ENCODE data around the gene ADAMTS17. TPM values are rescaled to one million over a fixed set of nuclear protein-coding genes. Genes with fewer than 3 reads are reported as not detected.

ADAMTS17 gene
- total and polyA plus RNA-seq, 11 donors: 0.30 to 2.4 (median 1.2) TPM

DNA sequence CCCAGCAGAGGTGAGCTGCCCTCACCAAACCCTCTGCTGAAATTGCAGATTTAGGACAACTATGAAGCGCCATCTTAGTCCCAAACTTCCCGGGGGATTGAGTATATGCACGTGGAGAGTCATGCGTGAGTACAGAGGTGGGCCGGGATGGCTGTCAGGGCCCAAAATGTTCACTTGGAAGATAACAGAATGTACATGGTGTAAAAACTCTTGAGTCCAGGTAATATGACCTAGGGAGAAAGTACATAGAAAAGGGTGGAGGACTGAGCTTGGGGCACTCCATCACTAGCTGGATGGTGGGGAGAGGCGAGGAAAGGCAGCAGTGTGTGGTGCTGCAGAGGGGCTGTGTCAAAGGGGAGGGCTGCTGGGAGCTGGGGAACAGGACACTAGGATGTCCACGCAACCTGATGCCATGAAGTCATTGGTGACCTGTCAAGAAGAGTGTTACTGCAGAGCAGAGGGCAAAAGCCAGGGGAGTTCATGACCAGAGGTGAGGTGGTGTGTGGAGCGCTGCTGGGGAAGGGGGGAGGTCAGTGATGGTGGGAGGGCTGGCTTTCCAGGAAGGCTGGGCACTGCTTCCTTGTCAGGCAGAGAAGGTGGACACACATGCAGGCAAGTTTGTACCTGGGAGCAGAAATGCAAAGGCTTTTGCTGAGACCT lies 372.4 kb downstream of the ADAMTS17 start:
- no peaks in the 10 kb centered on the region for H3K36me3 ChIP-seq
- TF ChIP-seq, protein P1, sequence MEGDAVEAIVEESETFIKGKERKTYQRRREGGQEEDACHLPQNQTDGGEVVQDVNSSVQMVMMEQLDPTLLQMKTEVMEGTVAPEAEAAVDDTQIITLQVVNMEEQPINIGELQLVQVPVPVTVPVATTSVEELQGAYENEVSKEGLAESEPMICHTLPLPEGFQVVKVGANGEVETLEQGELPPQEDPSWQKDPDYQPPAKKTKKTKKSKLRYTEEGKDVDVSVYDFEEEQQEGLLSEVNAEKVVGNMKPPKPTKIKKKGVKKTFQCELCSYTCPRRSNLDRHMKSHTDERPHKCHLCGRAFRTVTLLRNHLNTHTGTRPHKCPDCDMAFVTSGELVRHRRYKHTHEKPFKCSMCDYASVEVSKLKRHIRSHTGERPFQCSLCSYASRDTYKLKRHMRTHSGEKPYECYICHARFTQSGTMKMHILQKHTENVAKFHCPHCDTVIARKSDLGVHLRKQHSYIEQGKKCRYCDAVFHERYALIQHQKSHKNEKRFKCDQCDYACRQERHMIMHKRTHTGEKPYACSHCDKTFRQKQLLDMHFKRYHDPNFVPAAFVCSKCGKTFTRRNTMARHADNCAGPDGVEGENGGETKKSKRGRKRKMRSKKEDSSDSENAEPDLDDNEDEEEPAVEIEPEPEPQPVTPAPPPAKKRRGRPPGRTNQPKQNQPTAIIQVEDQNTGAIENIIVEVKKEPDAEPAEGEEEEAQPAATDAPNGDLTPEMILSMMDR (IDR thresholded peaks at IDR 0.05): no peak
- no peak for TF ChIP-seq POLR2A (IDR thresholded peaks at IDR 0.05)

GRCh38 chr15:99967841-99968371 lies 373.9 kb downstream of the ADAMTS17 start:
- Histone ChIP-seq H3K4me3 (no peak overlapping the region), H3K36me3 (no peaks in the 10 kb centered on the region), H3K27me3 (no peaks in the 10 kb centered on the region), H3K9me3 (no peaks in the 10 kb centered on the region), H3K4me1 (no peaks in the 10 kb centered on the region), H3K27ac (no peak overlapping the region)
- 66 to 74% (median 68%) methylated on average over 11 of the region's 11 CpGs for WGBS, 4 donors
- intact Hi-C loops (cut with DNase I): loop anchor here in 6 of 10 donors (10.0 kb wide), 4 partner anchors 57 to 367 kb away; no protein-coding TSS in a partner anchor
- no peak for TF ChIP-seq POLR2A (IDR thresholded peaks at IDR 0.05)
- TF ChIP-seq, protein P1 (IDR thresholded peaks at IDR 0.05): no peak
- ATAC-seq (peak in 3 of 4 donors; percentile 34 to 73 (median 59)), DNase-seq (peak in 1 of 5 donors; percentile 61)

More for the DNA sequence above, 372.4 kb downstream of the ADAMTS17 start:
- Histone ChIP-seq H3K4me3 (no peak overlapping the region), H3K9me3 (no peaks in the 10 kb centered on the region), H3K27ac (no peak overlapping the region), H3K4me1 (no peaks in the 10 kb centered on the region), H3K27me3 (no peaks in the 10 kb centered on the region)
- DNase-seq (no peak), ATAC-seq (no peak)
- WGBS, 4 donors: 91 to 98% (median 96%) methylated on average over 8 of the region's 8 CpGs
- intact Hi-C loops (cut with DNase I): loop anchor here in 6 of 10 donors (10.0 kb wide), 4 partner anchors 55 to 365 kb away; no protein-coding TSS in a partner anchor

DNA sequence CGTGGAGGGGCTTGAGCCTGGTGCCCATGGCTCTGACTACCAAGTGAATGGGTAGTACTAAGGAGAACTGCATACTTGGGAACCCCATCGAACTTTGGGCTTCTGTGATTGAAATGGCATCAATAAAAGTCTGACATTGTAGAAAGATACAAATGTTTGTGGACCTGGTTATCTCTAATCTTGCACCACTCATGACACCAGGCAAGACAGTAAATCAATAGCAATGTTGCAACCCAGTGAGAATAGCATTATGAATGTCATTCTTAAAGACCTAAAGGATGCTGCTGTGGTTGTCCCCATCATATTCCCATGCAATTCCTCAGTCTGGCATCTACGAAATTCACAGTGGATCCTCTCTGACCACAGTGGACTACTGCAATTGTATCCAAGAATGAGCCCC lies 375.0 kb downstream of the ADAMTS17 start:
- H3K4me1 ChIP-seq: no peaks in the 10 kb centered on the region
- no peak for ATAC-seq
- TF ChIP-seq POLR2A (IDR thresholded peaks at IDR 0.05): no peak
- 86 to 92% (median 90%) methylated on average over 3 of the region's 3 CpGs for whole genome bisulfite sequencing, 4 donors
- intact Hi-C loops (cut with DNase I): loop anchor here in 6 of 10 donors (10.0 kb wide), 4 partner anchors 58 to 368 kb away; no protein-coding TSS in a partner anchor
- H3K36me3 ChIP-seq: no peaks in the 10 kb centered on the region
- H3K9me3 ChIP-seq: no peaks in the 10 kb centered on the region
- DNase-seq: no peak
- no peaks in the 10 kb centered on the region for H3K27me3 ChIP-seq
- no peak overlapping the region for H3K4me3 ChIP-seq
- H3K27ac ChIP-seq: no peak overlapping the region

DNA sequence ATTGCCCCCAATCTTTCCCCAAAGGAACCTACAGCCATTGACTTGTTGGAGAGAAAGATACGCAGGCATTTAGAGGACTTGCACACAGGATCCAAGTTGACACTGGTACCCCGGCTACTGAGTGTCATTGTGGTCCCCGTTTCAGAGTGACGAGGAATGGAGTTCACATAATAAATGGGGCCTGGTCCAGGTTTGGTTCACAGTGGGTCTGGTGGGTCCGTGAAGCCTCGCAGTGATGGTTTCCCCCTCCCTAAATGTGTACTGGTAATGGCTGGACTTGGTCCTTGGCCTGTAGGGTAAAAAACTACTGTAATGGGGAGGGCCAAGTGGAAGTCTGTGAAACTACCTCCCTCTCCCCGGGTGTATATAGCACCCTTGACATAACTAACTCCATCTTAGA lies 376.4 kb downstream of the ADAMTS17 start:
- no peak overlapping the region for H3K27ac ChIP-seq
- TF ChIP-seq, protein P1 (IDR thresholded peaks at IDR 0.05): no peak
- no peak for TF ChIP-seq POLR2A (IDR thresholded peaks at IDR 0.05)
- H3K27me3 ChIP-seq: peaks cover 0 to 3% (median 0%) of the 10 kb centered on the region in 9 donors
- 95 to 97% (median 96%) methylated on average over 7 of the region's 7 CpGs for WGBS, 4 donors
- intact Hi-C loops (cut with DNase I): loop anchor here in 6 of 10 donors (10.0 kb wide), 4 partner anchors 59 to 369 kb away; no protein-coding TSS in a partner anchor
- no peaks in the 10 kb centered on the region for H3K36me3 ChIP-seq
- H3K4me3 ChIP-seq: no peak overlapping the region
- H3K9me3 ChIP-seq: no peaks in the 10 kb centered on the region
- ATAC-seq (no peak), DNase-seq (no peak)
- no peaks in the 10 kb centered on the region for H3K4me1 ChIP-seq

Data from heart left ventricle (tissue), 16 donors.